Upper lobe of right lung (tissue), 1 donor: ENCODE results near the gene FNDC3A. TPM values are rescaled to one million over a fixed set of nuclear protein-coding genes. Genes with fewer than 3 reads are reported as not detected.

Source experiments
- ATAC-seq: fragments of 200-7000 bp; cut with Tn5 transposase; one replicate; pipeline ENCODE4 v1.9.1; 2020; ENCODE audit warnings: mild to moderate bottlenecking, moderate library complexity
- DNase-seq: peaks from one replicate; pipeline ENCODE4 v3.0.0-alpha.2; 2020
- H3K27ac ChIP-seq: fragments of 200-600 bp; one replicate; pipeline ENCODE4 v1.8.0; 2022
- H3K27me3 ChIP-seq: fragments of 200-600 bp; one replicate; pipeline ENCODE4 v1.8.0; 2022; ENCODE audit warnings: mild to moderate bottlenecking
- H3K36me3 ChIP-seq: fragments of 200-600 bp; one replicate; pipeline ENCODE4 v1.8.0; 2022
- H3K4me1 ChIP-seq: fragments of 200-600 bp; one replicate; pipeline ENCODE4 v1.8.0; 2022
- H3K4me3 ChIP-seq: fragments of 200-600 bp; one replicate; pipeline ENCODE4 v1.8.0; 2022; ENCODE audit warnings: mild to moderate bottlenecking
- H3K9me3 ChIP-seq: fragments of 200-600 bp; one replicate; pipeline ENCODE4 v1.8.0; 2022
- CTCF ChIP-seq: fragments of 200-600 bp; IDR thresholded peaks from one replicate; pipeline ENCODE4 v1.8.0; 2022; ENCODE audit warnings: antibody characterized with exemption
- intact Hi-C: fragments of 100-400 bp; cut with DNase I; formaldehyde crosslinking; loops from one replicate; pipeline ENCODE4 v1.11.0; 2022
- total RNA-seq: library from RNA; stranded (reverse); fragmentation: NEBNext Ultra II Directional; extraction: Animal tissue kit (Norgen Biotek cat#: 25700); gene quantifications from one replicate; pipeline ENCODE4 v1.2.1, GENCODE V29; 2021
- donor health status: DM: no; HTN: yes; CAD: no; lungs with severe emphysema.

FNDC3A gene
- total RNA-seq, 1 donor from 2014 or later: 59.0 TPM

- no peak for TF ChIP-seq CTCF
- DNase-seq: no peak
- ATAC-seq: no peak
- intact Hi-C loops: no loop called here
- Histone ChIP-seq H3K4me3 (no peak overlapping the region), H3K27me3 (no peaks in the 10 kb centered on the region), H3K27ac (no peak overlapping the region), H3K4me1 (no peaks in the 10 kb centered on the region), H3K9me3 (no peaks in the 10 kb centered on the region), H3K36me3 (no peaks in the 10 kb centered on the region)
Observed at GRCh38 chr13:49082653-49083536, 107.2 kb downstream of the FNDC3A start.

GRCh38 chr13:49084961-49085360, 109.2 kb downstream of the FNDC3A start:
- no peak for TF ChIP-seq CTCF
- Histone ChIP-seq H3K27ac (no peak overlapping the region), H3K4me1 (no peaks in the 10 kb centered on the region), H3K36me3 (no peaks in the 10 kb centered on the region), H3K27me3 (no peaks in the 10 kb centered on the region), H3K9me3 (no peaks in the 10 kb centered on the region), H3K4me3 (no peak overlapping the region)
- intact Hi-C loops: no loop called here
- ATAC-seq: no peak
- DNase-seq: no peak

- intact Hi-C loops: no loop called here
- no peaks in the 10 kb centered on the region for H3K36me3 ChIP-seq
- H3K4me1 ChIP-seq: no peaks in the 10 kb centered on the region
- DNase-seq (no peak), ATAC-seq (no peak)
- no peak for TF ChIP-seq CTCF
- no peak overlapping the region for H3K4me3 ChIP-seq
- no peaks in the 10 kb centered on the region for H3K9me3 ChIP-seq
- no peak overlapping the region for H3K27ac ChIP-seq
- no peaks in the 10 kb centered on the region for H3K27me3 ChIP-seq
Observed at GRCh38 chr13:49086722-49087121, 111.0 kb downstream of the FNDC3A start.

- no peak for ATAC-seq
- H3K36me3 ChIP-seq: no peaks in the 10 kb centered on the region
- H3K9me3 ChIP-seq: no peaks in the 10 kb centered on the region
- no peak overlapping the region for H3K4me3 ChIP-seq
- intact Hi-C loops: no loop called here
- H3K4me1 ChIP-seq: peaks cover 15% of the 10 kb centered on the region
- no peaks in the 10 kb centered on the region for H3K27me3 ChIP-seq
- TF ChIP-seq CTCF: no peak
- no peak overlapping the region for H3K27ac ChIP-seq
- DNase-seq: no peak
Observed at GRCh38 chr13:49093376-49093775, 117.7 kb downstream of the FNDC3A start.

- peak overlapping the region; percentile 45 for H3K27ac ChIP-seq
- H3K4me1 ChIP-seq: peaks cover 27% of the 10 kb centered on the region
- no peaks in the 10 kb centered on the region for H3K36me3 ChIP-seq
- TF ChIP-seq CTCF: no peak
- DNase-seq: no peak
- H3K9me3 ChIP-seq: no peaks in the 10 kb centered on the region
- no peaks in the 10 kb centered on the region for H3K27me3 ChIP-seq
- no peak overlapping the region for H3K4me3 ChIP-seq
- intact Hi-C loops: no loop called here
- ATAC-seq: peak; percentile 87
Observed at GRCh38 chr13:49097374-49097773, 121.7 kb downstream of the FNDC3A start.
